ENCODE data around the gene CHID1.

The CHID1 gene

GRCh38 chr11:888310-889212 lies 22.0 kb downstream of the CHID1 start:
- no peak for DNase-seq (ENCODE audit: low read depth)

- no peak for DNase-seq (ENCODE audit: low read depth)
Measured at GRCh38 chr11:887589-887988, 23.0 kb downstream of the CHID1 start.

GRCh38 chr11:886568-886967 lies 24.0 kb downstream of the CHID1 start:
- no peak for DNase-seq (ENCODE audit: low read depth)

- no peak for DNase-seq (ENCODE audit: low read depth)
Measured at GRCh38 chr11:884578-885070, 26.0 kb downstream of the CHID1 start.

GRCh38 chr11:883527-883926 lies 27.1 kb downstream of the CHID1 start:
- DNase-seq (ENCODE audit: low read depth), result no peak

GRCh38 chr11:882596-882995 lies 28.0 kb downstream of the CHID1 start:
- no peak for DNase-seq (ENCODE audit: low read depth)

- DNase-seq (ENCODE audit: low read depth), result no peak
Measured at GRCh38 chr11:880447-880846, 30.2 kb downstream of the CHID1 start.

- DNase-seq (ENCODE audit: low read depth), result no peak
Measured at GRCh38 chr11:877565-877964, 33.0 kb downstream of the CHID1 start.

GRCh38 chr11:876545-876944 lies 34.1 kb downstream of the CHID1 start:
- no peak for DNase-seq (ENCODE audit: low read depth)

- DNase-seq (ENCODE audit: low read depth), result no peak
Measured at GRCh38 chr11:875769-876301, 34.8 kb downstream of the CHID1 start.

- no peak for DNase-seq (ENCODE audit: low read depth)
Measured at GRCh38 chr11:875203-875602, 35.4 kb downstream of the CHID1 start.

- DNase-seq (ENCODE audit: low read depth), result no peak
Measured at GRCh38 chr11:873706-874105, 36.9 kb downstream of the CHID1 start.

- DNase-seq (ENCODE audit: low read depth), result no peak
Measured at GRCh38 chr11:872799-873198, 37.8 kb downstream of the CHID1 start.

GRCh38 chr11:871472-871871 lies 39.1 kb downstream of the CHID1 start:
- no peak for DNase-seq (ENCODE audit: low read depth)

- no peak for DNase-seq (ENCODE audit: low read depth)
Measured at GRCh38 chr11:870418-870817, 40.2 kb downstream of the CHID1 start.

- peak; percentile 12 for DNase-seq (ENCODE audit: low read depth)
Measured at GRCh38 chr11:870127-870413, 40.5 kb downstream of the CHID1 start.

- DNase-seq (ENCODE audit: low read depth), result no peak
Measured at GRCh38 chr11:869399-870126, 41.0 kb downstream of the CHID1 start.

GRCh38 chr11:868802-869201 lies 41.8 kb downstream of the CHID1 start:
- DNase-seq (ENCODE audit: low read depth), result no peak

- no peak for DNase-seq (ENCODE audit: low read depth)
Measured at GRCh38 chr11:868394-868793, 42.2 kb downstream of the CHID1 start.

- no peak for DNase-seq (ENCODE audit: low read depth)
Measured at GRCh38 chr11:867856-868358, 42.7 kb downstream of the CHID1 start.

- DNase-seq (ENCODE audit: low read depth), result no peak
Measured at GRCh38 chr11:866481-866880, 44.1 kb downstream of the CHID1 start.

- no peak for DNase-seq (ENCODE audit: low read depth)
Measured at GRCh38 chr11:865462-866430, 44.9 kb downstream of the CHID1 start.
